Stimulated activated CD4-positive, alpha-beta T cell treated with anti-CD3 and anti-CD28 coated beads, Interleukin-4, amount 100 ng/mL, for 4 hours (primary cell): ENCODE results near the gene BICC1.
A peak's percentile ranks its signal among the peaks of the same experiment; 100 is the strongest.

Experiments used
- DNase-seq, 2 experiments: peaks; one replicate each; pipeline ENCODE4 v3.0.0-alpha.2; 2020

Gene BICC1

GRCh38 chr10:58512491-58513187 lies at the start of gene BICC1:
Gene BICC1 (plus strand): TSS chr10:58512872. CDS start chr10:58513144, 272 bp downstream.
- peak in 1 of 2 experiments; percentile 2 for DNase-seq

- DNase-seq: no peak
Measured at GRCh38 chr10:58464956-58465355, 47.7 kb upstream of the BICC1 start.

- no peak for DNase-seq
Measured at GRCh38 chr10:58465629-58466028, 47.0 kb upstream of the BICC1 start.

- DNase-seq: no peak
Measured at GRCh38 chr10:58467931-58468635, 44.6 kb upstream of the BICC1 start.

GRCh38 chr10:58473976-58474375 lies 38.7 kb upstream of the BICC1 start:
- no peak for DNase-seq

GRCh38 chr10:58475322-58476277 lies 37.1 kb upstream of the BICC1 start:
- no peak for DNase-seq

GRCh38 chr10:58477122-58477521 lies 35.5 kb upstream of the BICC1 start:
- DNase-seq: no peak

GRCh38 chr10:58477902-58478301 lies 34.8 kb upstream of the BICC1 start:
- no peak for DNase-seq

GRCh38 chr10:58479045-58479444 lies 33.6 kb upstream of the BICC1 start:
- no peak for DNase-seq

- no peak for DNase-seq
Measured at GRCh38 chr10:58480321-58480720, 32.4 kb upstream of the BICC1 start.

GRCh38 chr10:58481569-58482109 lies 31.0 kb upstream of the BICC1 start:
- no peak for DNase-seq

GRCh38 chr10:58486821-58487220 lies 25.9 kb upstream of the BICC1 start:
- no peak for DNase-seq

- no peak for DNase-seq
Measured at GRCh38 chr10:58488921-58489320, 23.8 kb upstream of the BICC1 start.

GRCh38 chr10:58502956-58503355 lies 9.7 kb upstream of the BICC1 start:
- no peak for DNase-seq

GRCh38 chr10:58508316-58508715 lies 4.4 kb upstream of the BICC1 start:
- no peak for DNase-seq

- DNase-seq: no peak
Measured at GRCh38 chr10:58511765-58512490, 744 bp upstream of the BICC1 start.

- no peak for DNase-seq
Measured at GRCh38 chr10:58513188-58514110, 777 bp downstream of the BICC1 start.

GRCh38 chr10:58514111-58514770 lies 1.6 kb downstream of the BICC1 start:
- DNase-seq: no peak

- no peak for DNase-seq
Measured at GRCh38 chr10:58515291-58515941, 2.7 kb downstream of the BICC1 start.

- no peak for DNase-seq
Measured at GRCh38 chr10:58516119-58516518, 3.4 kb downstream of the BICC1 start.
